ENCODE measurements around the gene LSM2. TPM values are rescaled to one million over a fixed set of nuclear protein-coding genes. Genes with fewer than 3 reads are reported as not detected.

LSM2 gene
- polyA plus RNA-seq, 1 donor (not counting 4 experiments of a cell fraction or from before 2014, with no cell fraction given) = 46.5 TPM

GRCh38 chr6:31749301-31750036 is 57.3 kb downstream of the LSM2 start:
- no peaks in the 10 kb centered on the region for H3K4me1 ChIP-seq (ENCODE audit: control insufficient read depth, extremely low read depth, insufficient read depth, low read length)
- no peak overlapping the region for H3K4me2 ChIP-seq (ENCODE audit: control insufficient read depth, extremely low read depth, insufficient read depth, low read depth, low read length)
- TF ChIP-seq, protein P1, sequence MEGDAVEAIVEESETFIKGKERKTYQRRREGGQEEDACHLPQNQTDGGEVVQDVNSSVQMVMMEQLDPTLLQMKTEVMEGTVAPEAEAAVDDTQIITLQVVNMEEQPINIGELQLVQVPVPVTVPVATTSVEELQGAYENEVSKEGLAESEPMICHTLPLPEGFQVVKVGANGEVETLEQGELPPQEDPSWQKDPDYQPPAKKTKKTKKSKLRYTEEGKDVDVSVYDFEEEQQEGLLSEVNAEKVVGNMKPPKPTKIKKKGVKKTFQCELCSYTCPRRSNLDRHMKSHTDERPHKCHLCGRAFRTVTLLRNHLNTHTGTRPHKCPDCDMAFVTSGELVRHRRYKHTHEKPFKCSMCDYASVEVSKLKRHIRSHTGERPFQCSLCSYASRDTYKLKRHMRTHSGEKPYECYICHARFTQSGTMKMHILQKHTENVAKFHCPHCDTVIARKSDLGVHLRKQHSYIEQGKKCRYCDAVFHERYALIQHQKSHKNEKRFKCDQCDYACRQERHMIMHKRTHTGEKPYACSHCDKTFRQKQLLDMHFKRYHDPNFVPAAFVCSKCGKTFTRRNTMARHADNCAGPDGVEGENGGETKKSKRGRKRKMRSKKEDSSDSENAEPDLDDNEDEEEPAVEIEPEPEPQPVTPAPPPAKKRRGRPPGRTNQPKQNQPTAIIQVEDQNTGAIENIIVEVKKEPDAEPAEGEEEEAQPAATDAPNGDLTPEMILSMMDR (optimal IDR thresholded peaks at IDR 0.05 in 1 of 3, IDR thresholded peaks at IDR 0.05 in 1 of 3, conservative IDR thresholded peaks at IDR 0.05 in 1 of 3; ENCODE audit: extremely low read depth in 1 of 3, insufficient read depth in 2 of 3, low read length in 3 of 3) = no peak
- no peak for TF ChIP-seq EZH2 (IDR thresholded peaks at IDR 0.05; ENCODE audit: low read length)
- H2AFZ ChIP-seq (ENCODE audit: control insufficient read depth, low read length) = no peak overlapping the region
- no peaks in the 10 kb centered on the region for H3K79me2 ChIP-seq (ENCODE audit: control insufficient read depth, insufficient read depth, low read length)
- no peak overlapping the region for H3K4me3 ChIP-seq (ENCODE audit: control insufficient read depth in 2 of 3, extremely low read depth in 1 of 3, insufficient read depth in 2 of 3, low read depth in 1 of 3, low read length in 3 of 3)
- no peak overlapping the region for H3K27ac ChIP-seq (ENCODE audit: control insufficient read depth, insufficient read depth, low read length)
- no peaks in the 10 kb centered on the region for H3K27me3 ChIP-seq (ENCODE audit: control insufficient read depth, extremely low read depth, insufficient read depth, low read length)
- no peaks in the 10 kb centered on the region for H3K9me3 ChIP-seq (ENCODE audit: control insufficient read depth, low read depth, low read length)
- no peak overlapping the region for H3K9ac ChIP-seq (ENCODE audit: control insufficient read depth, extremely low read depth, insufficient read depth, low read length)
- H4K20me1 ChIP-seq (ENCODE audit: control insufficient read depth, extremely low read depth, insufficient read depth, low read length) = no peaks in the 10 kb centered on the region
- FAIRE-seq (no peak), DNase-seq (ENCODE audit: low read depth, low spot score) (no peak)
- H3K36me3 ChIP-seq (ENCODE audit: control insufficient read depth in 2 of 2, extremely low read depth in 1 of 2, insufficient read depth in 2 of 2, low read length in 2 of 2) = peaks cover 0 to 12% of the 10 kb centered on the region in 2 experiments
- dilution Hi-C loops (cut with MboI; ENCODE audit: extremely low pct_ligation_motif_present, low sequenced_read_pairs) = no loop called here
- no peaks in the 10 kb centered on the region for H3K9me1 ChIP-seq (ENCODE audit: control insufficient read depth, extremely low read depth, insufficient read depth, low read length)

Small RNA genes lying within 50 kb of the gene (small RNA-seq; reads per million reads assigned to genes)
- gene MSH5-SAPCD1 (ENCODE audit: insufficient read length in 3 of 3, low read depth in 3 of 3, low replicate concordance in 1 of 3) (0 reads per million in 3 experiments), gene RF00019 (ENCODE audit: insufficient read length in 3 of 3, low read depth in 3 of 3, low replicate concordance in 1 of 3) (0 reads per million in 3 experiments), gene RNU6-850P (ENCODE audit: insufficient read length in 3 of 3, low read depth in 3 of 3, low replicate concordance in 1 of 3) (0 reads per million in 3 experiments), gene SAPCD1 (ENCODE audit: insufficient read length in 3 of 3, low read depth in 3 of 3, low replicate concordance in 1 of 3) (0 reads per million in 3 experiments), gene SNORD48 (ENCODE audit: insufficient read length in 3 of 3, low read depth in 3 of 3, low replicate concordance in 1 of 3) (103 to 4,042 (median 112) reads per million in 3 experiments), gene SNORD52 (ENCODE audit: insufficient read length in 3 of 3, low read depth in 3 of 3, low replicate concordance in 1 of 3) (0 reads per million in 3 experiments)

Other genes with a start within 250 kb of the LSM2 start
- 0.04 TPM in 1 of 3 replicates, not detected in the others for gene LTA, start 234.7 kb downstream of the LSM2 start, polyA plus RNA-seq
- gene TNF, start 231.4 kb downstream of the LSM2 start, polyA plus RNA-seq = 0.54 to 2.3 TPM (median 0.88 TPM) in 3 replicates
- 0.09 TPM in 1 of 3 replicates, not detected in the others for gene LTB, start 224.5 kb downstream of the LSM2 start, polyA plus RNA-seq
- 0.18 TPM in 1 of 3 replicates, not detected in the others for gene LST1, start 220.7 kb downstream of the LSM2 start, polyA plus RNA-seq
- not detected in 3 replicates for gene NCR3, start 214.0 kb downstream of the LSM2 start, polyA plus RNA-seq
- gene AIF1, start 191.7 kb downstream of the LSM2 start, polyA plus RNA-seq = not detected in 3 replicates
- 20.5 to 58.0 TPM (median 22.7 TPM) in 3 replicates for gene PRRC2A, start 186.3 kb downstream of the LSM2 start, polyA plus RNA-seq
- gene BAG6, start 154.3 kb downstream of the LSM2 start, polyA plus RNA-seq = 49.9 to 120 TPM (median 60.6 TPM) in 3 replicates
- gene APOM, start 151.1 kb downstream of the LSM2 start, polyA plus RNA-seq = 1.4 to 2.6 TPM (median 2.3 TPM) in 3 replicates
- gene C6orf47, start 146.2 kb downstream of the LSM2 start, polyA plus RNA-seq = 7.9 to 10.0 TPM (median 8.3 TPM) in 3 replicates
- 7.9 to 11.4 TPM (median 10.0 TPM) in 3 replicates for gene GPANK1, start 142.0 kb downstream of the LSM2 start, polyA plus RNA-seq
- gene CSNK2B, start 140.9 kb downstream of the LSM2 start, polyA plus RNA-seq = 41.9 to 108 TPM (median 43.7 TPM) in 3 replicates
- gene LY6G5B, start 137.0 kb downstream of the LSM2 start, polyA plus RNA-seq = 3.6 to 5.2 TPM (median 4.1 TPM) in 3 replicates
- gene LY6G5C, start 125.9 kb downstream of the LSM2 start, polyA plus RNA-seq = 0.58 to 0.95 TPM (median 0.61 TPM) in 3 replicates
- 20.9 to 28.2 TPM (median 21.8 TPM) in 3 replicates for gene ABHD16A, start 103.6 kb downstream of the LSM2 start, polyA plus RNA-seq
- gene LY6G6F, start 100.1 kb downstream of the LSM2 start, polyA plus RNA-seq = not detected in 3 replicates
- gene LY6G6D, start 91.6 kb downstream of the LSM2 start, polyA plus RNA-seq = 0.22 to 0.33 TPM in 2 of 3 replicates, not detected in the other
- gene LY6G6C, start 85.2 kb downstream of the LSM2 start, polyA plus RNA-seq = 2.3 to 3.1 TPM (median 2.4 TPM) in 3 replicates
- gene MPIG6B, start 83.6 kb downstream of the LSM2 start, polyA plus RNA-seq = 0.06 to 0.21 TPM (median 0.10 TPM) in 3 replicates
- 3.0 to 6.7 TPM (median 3.1 TPM) in 3 replicates for gene DDAH2, start 77.7 kb downstream of the LSM2 start, polyA plus RNA-seq
- 759 to 873 TPM (median 832 TPM) in 3 replicates for gene CLIC1, start 70.4 kb downstream of the LSM2 start, polyA plus RNA-seq
- gene MSH5, start 67.0 kb downstream of the LSM2 start, polyA plus RNA-seq = 9.4 to 14.8 TPM (median 11.4 TPM) in 3 replicates
- gene SAPCD1, start 44.3 kb downstream of the LSM2 start, polyA plus RNA-seq = 1.1 to 2.1 TPM (median 1.7 TPM) in 3 replicates
- gene VWA7, start 29.6 kb downstream of the LSM2 start, polyA plus RNA-seq = 0.32 to 0.47 TPM (median 0.33 TPM) in 3 replicates
- 17.2 to 57.2 TPM (median 26.3 TPM) in 3 replicates for gene VARS1, start 11.2 kb downstream of the LSM2 start, polyA plus RNA-seq
- gene HSPA1L, start 8.3 kb upstream of the LSM2 start, polyA plus RNA-seq = 0.31 to 0.60 TPM (median 0.54 TPM) in 3 replicates
- gene HSPA1A, start 8.6 kb upstream of the LSM2 start, polyA plus RNA-seq = 95.5 to 142 TPM (median 110 TPM) in 3 replicates
- gene HSPA1B, start 20.8 kb upstream of the LSM2 start, polyA plus RNA-seq = 33.5 to 65.8 TPM (median 48.1 TPM) in 3 replicates
- 27.9 to 44.4 TPM (median 38.6 TPM) in 3 replicates for gene NEU1, start 55.9 kb upstream of the LSM2 start, polyA plus RNA-seq
- gene SLC44A4, start 72.0 kb upstream of the LSM2 start, polyA plus RNA-seq = 0.06 to 0.25 TPM (median 0.18 TPM) in 3 replicates
- 17.6 to 26.5 TPM (median 17.7 TPM) in 3 replicates for gene EHMT2, start 90.7 kb upstream of the LSM2 start, polyA plus RNA-seq
- 0.55 to 0.64 TPM (median 0.63 TPM) in 3 replicates for gene ZBTB12, start 95.1 kb upstream of the LSM2 start, polyA plus RNA-seq
- gene C2, start 120.8 kb upstream of the LSM2 start, polyA plus RNA-seq = 0.04 TPM in 1 of 3 replicates, not detected in the others
- 0.84 to 2.9 TPM (median 2.5 TPM) in 3 replicates for gene CFB, start 139.1 kb upstream of the LSM2 start, polyA plus RNA-seq
- gene NELFE, start 152.0 kb upstream of the LSM2 start, polyA plus RNA-seq = 45.1 to 57.9 TPM (median 51.9 TPM) in 3 replicates
- 24.5 to 37.7 TPM (median 37.5 TPM) in 3 replicates for gene SKIC2, start 152.2 kb upstream of the LSM2 start, polyA plus RNA-seq
- 7.0 to 10.4 TPM (median 7.6 TPM) in 3 replicates for gene DXO, start 165.2 kb upstream of the LSM2 start, polyA plus RNA-seq
- 1.2 to 2.9 TPM (median 1.4 TPM) in 3 replicates for gene C4A, start 175.1 kb upstream of the LSM2 start, polyA plus RNA-seq
- gene C4B, start 207.8 kb upstream of the LSM2 start, polyA plus RNA-seq = 1.3 to 2.8 TPM (median 1.8 TPM) in 3 replicates
- 0.04 to 0.05 TPM in 2 of 3 replicates, not detected in the other for gene CYP21A2, start 231.4 kb upstream of the LSM2 start, polyA plus RNA-seq